ENCODE data around the gene ATOSB.

ATOSB gene

GRCh38 chr9:35079426-35080341 lies 36.0 kb downstream of the ATOSB start, which contains the start of gene FANCG:
TSS of gene FANCG (minus strand) at chr9:35079942. CDS start at chr9:35079524, 418 bp downstream.
- DNase-seq, result peak; percentile 94

- DNase-seq, result peak; percentile 28
Measured at GRCh38 chr9:35079041-35079425, 36.6 kb downstream of the ATOSB start.

DNA sequence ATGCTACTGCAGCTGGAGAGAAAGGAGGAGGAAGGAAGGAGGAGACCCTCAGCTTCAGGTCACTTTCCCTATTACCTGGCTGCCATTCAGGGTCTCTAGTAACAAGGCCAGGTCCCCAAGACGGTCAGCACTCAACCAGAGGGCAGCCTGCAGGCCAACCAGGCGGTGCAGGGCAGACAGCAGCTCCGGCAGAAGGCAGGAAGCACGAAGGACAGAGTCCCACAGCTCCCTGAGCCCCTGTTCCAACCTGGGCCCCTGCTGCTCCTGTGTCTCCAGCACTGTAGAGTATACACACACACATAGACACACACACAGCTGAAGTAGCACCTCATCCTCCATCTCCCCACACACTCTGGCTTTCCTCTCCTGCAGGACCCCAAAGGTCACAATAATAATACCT lies 37.6 kb downstream of the ATOSB start:
- no peak for DNase-seq

- no peak for DNase-seq
Measured at GRCh38 chr9:35076848-35077247, 38.8 kb downstream of the ATOSB start.

- no peak for DNase-seq
Measured at GRCh38 chr9:35075358-35075757, 40.3 kb downstream of the ATOSB start.

GRCh38 chr9:35074791-35075190 lies 40.9 kb downstream of the ATOSB start:
- no peak for DNase-seq

DNA sequence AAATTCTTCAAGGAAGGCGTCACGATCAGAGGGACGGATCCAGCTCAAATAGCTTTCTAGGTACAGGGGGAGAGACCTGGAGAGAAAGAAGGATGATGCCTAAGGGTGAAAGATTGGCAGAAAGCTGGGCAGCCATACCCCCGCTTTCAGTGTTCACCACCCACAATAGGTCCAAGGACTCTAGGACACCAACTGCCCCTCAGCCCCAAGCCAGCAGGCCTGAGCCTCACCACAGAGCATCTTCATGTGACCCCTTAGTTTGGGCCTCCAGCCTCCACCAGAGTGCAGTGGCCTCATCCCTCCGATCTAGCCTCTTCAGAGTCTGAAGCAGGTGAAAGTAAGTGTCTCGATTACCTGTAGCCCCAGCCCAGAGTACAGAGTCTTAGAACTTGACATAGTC lies 41.5 kb downstream of the ATOSB start:
- DNase-seq, result no peak

GRCh38 chr9:35073279-35073612 lies 42.4 kb downstream of the ATOSB start:
- peak; percentile 77 for DNase-seq

DNA sequence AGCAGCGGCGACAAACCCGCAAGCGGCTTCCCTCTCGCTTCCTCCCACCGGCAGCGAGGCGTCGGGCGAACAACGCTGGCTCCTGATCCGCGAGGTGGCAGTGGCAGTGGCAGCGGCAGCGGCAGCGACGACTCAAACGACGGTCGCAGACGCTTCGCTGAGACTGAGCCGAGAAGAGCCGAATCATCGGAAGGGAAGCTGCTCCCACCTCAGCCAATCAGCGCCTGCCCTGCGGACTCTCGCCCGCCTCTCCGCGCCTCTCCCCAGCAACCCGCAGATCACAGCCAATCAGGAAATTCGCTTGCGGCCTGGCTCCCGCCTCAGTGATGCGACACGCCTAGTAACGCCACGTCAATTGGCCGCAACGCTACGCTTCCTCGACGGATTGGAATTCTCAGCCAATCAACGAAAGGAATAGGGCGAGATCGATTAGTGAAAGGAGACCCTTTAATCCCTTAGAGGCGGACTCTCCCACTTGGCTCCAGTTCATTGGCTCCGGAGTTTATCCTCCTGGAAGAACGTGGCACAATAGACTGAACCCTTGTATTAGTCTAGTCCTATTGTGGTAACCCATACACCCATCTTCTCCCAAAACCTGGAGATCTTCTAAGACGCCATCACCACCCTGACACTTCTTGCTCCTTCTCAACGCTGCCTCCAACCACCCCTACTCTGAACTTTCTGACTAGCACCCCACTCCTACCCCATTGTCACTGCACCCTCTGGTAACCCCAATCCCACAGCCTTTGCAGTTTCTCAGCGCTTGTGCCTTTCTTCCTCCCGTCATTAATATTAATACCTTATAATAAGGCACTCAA lies 43.0 kb downstream of the ATOSB start, which contains the start of gene VCP:
Gene VCP (minus strand): TSS at position 165 of the 818 bp plus-strand sequence. CDS start 272 bp downstream, outside the sequence.
- peak; percentile 99 for DNase-seq

- DNase-seq, result peak; percentile 90
Measured at GRCh38 chr9:35071814-35072460, 43.7 kb downstream of the ATOSB start.

DNA sequence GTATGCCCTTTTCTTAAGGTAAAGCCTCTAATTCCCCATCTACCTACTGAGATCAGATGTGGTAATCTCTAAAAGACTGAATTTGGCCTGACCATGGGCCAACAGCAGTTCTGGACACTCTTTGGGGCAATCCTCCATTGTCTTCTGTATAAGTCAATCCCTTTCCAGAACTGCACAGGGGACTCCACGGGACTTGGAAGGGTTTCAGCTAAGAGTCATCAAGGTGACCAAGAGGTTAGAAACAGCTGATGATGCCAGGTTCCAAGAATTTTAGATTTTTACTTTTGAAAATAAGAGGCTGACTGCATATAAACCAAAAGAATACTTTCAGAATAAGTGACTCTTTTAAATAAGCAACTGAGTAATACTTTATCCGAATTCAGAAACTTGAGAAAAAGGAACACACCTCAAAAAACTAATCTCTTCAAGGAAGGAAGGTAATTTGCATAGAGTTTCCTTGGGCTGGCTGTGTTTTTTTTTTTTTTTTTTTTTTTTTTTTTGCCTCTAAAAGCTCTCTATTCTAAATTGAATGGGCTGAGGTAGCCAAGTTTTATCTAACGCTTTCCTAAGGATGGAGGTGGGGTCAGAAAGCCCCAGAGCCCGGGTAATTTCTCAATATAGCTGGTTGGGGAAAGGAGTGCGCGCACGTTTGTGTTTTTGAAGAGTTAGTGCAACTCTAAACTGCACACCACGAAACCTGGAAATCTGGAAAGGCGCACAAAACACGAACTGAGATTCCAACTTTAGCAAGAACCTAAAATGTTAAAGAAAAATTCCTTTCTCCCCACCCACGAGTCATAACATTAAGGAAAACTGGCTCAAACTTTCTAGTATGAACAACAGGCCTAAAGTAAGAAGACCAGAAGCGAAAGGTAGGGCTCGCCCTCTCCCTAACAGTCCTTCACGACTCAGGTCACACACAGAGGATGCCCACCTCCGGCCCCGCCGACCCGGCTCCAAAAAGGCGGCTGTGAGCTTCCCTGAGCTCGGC lies 44.5 kb downstream of the ATOSB start:
- DNase-seq, result no peak

GRCh38 chr9:35069020-35069419 lies 46.6 kb downstream of the ATOSB start:
- DNase-seq, result no peak

GRCh38 chr9:35067056-35067455 lies 48.6 kb downstream of the ATOSB start:
- DNase-seq, result no peak

DNA sequence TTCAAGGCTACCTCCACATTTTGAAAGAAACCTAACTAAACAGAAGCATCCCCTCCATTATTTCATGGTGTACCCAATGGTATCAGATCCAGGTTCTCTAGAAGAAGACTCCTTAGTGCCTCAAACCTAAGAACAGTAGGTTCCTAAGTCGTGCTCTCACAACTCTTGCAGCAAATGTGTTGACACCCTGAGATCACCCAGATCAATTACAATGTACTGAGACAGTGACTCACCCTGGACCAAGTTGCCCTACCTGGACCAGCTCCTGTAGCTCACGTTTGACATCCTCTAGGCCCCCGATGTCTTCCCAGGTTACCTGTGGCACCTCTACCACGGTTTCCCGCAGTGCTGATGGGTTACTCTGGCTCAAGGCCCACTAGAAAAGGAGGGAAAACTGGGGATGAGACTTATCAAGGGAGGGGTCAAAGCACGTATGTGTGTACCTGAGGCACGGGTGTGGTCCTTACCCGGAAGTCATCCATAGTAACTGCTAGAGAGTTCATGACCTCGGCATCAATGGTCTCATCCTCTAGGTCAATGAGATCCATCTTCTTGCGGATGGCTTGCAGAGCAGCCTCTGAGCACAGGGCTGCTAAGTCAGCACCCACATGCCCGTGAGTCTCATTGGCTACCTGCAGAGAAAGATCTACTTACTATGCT lies 55.0 kb downstream of the ATOSB start:
- no peak for DNase-seq

DNA sequence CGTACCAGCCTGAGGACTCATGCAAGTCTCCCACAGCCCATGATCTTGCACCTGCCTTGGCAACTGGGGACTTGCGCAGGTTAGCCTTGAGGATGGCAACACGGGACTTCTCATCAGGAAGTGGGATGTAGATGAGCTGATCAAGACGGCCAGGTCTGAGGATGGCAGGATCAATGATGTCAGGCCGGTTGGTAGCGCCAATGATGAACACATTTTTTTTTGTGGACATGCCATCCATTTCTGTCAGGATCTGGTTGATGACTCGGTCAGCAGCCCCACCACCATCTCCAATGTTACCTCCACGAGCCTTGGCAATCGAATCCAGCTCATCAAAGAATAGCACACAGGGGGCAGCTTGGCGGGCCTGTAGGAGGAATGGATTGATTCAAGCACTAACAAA lies 56.2 kb downstream of the ATOSB start:
- DNase-seq, result no peak

- DNase-seq, result no peak
Measured at GRCh38 chr9:35057271-35057620, 58.4 kb downstream of the ATOSB start.

- no peak for DNase-seq
Measured at GRCh38 chr9:35056571-35057270, 58.9 kb downstream of the ATOSB start.

DNA sequence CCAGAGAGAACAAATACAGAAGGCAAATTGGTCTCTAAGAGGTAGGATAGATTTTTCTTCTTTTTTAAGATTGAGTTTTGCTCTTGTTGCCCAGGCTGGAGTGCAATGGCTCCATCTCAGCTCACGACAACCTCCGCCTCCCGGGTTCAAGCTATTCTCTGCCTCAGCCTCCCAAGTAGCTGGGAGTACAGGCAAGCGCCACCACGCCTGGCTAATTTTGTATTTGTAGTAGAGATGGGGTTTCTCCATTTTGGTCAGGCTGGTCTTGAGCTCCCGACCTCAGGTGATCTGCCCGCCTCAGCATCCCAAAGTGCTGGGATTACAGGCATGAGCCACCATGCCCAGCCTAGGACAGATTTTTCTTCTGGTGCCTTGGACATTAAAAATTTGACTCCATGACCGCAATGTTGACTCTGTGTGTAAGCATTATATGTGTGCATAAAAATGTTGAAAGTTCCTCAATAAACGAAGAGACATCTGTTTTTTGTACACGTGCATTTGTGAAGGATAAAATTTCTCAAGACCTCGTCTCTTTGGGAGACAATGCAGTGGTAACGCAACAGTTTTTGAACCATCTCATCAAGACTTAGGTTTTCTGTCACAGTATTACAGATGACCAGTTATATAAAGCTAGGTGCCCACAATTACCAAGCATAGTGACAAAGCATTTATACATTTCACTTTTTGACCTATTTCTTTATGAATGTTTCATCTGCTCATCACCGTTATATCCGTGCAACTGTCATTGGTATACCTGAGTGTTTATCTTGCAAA lies 60.6 kb downstream of the ATOSB start:
- DNase-seq, result no peak

DNA sequence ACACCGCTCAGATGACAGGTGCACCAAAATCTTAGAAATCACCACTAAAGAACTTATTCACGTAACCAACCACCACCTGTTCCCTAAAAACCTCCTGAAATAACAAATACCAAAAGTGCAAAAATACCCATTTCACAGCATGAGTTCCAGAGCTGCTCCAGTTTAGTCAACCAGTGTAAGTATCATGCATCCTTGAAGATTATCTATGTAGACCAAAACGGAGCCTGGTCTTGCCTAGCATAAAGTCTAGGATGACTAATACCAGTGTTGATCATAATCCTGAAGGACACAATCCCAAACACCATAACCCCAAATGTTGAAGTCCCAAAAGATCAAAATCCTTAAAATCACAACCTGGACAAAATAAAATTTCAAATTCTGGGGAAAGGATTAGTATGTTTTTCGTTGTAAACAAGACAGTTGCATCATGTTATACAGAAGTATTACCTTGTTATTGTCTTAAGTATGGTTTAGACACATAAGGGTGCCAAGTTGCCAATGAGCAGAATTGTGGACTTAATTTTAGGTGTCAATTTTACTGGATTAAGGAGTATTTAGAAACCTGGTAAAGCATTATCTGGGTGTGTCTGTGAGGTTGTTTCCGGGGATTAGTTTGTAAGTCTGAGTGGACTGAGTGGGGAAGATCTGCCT lies 61.4 kb downstream of the ATOSB start:
- no peak for DNase-seq

All from activated CD4-positive, alpha-beta T cell treated with anti-CD3 and anti-CD28 coated beads, Interleukin-10, Interleukin-2, amounts not matched to agents 100 ng/mL and 50 ng/mL, durations not matched to agents 16 hours and 8 hours (primary cell).